Endodermal cell (in vitro differentiated cells): ENCODE results near the gene ASPHD2. TPM values are rescaled to one million over a fixed set of nuclear protein-coding genes. Genes with fewer than 3 reads are reported as not detected.
A peak's percentile ranks its signal among the peaks of the same experiment; 100 is the strongest.

Experiments used
- DNase-seq: peaks from one replicate; pipeline ENCODE4 v3.0.0-alpha.2; 2017
- H3K27ac ChIP-seq: 2 replicates; pipeline ENCODE4 v1.5.1; 2013; ENCODE audit warnings: mild to moderate bottlenecking, low read depth, low read length, moderate library complexity
- H3K27me3 ChIP-seq: 2 replicates; pipeline ENCODE4 v1.6.1; 2013; ENCODE audit warnings: mild to moderate bottlenecking, low read length, moderate library complexity; ENCODE audit not compliant: insufficient read depth, control insufficient read depth, poor library complexity, severe bottlenecking
- H3K36me3 ChIP-seq: 2 replicates; pipeline ENCODE4 v1.7.0; 2013; ENCODE audit warnings: mild to moderate bottlenecking, low read length, moderate library complexity; ENCODE audit not compliant: control insufficient read depth, insufficient read depth
- H3K4me1 ChIP-seq: one replicate; pipeline ENCODE4 v1.7.0; 2013; ENCODE audit warnings: low read length; ENCODE audit not compliant: control insufficient read depth, insufficient read depth
- H3K4me3 ChIP-seq: 2 replicates; pipeline ENCODE4 v1.5.1; 2013; ENCODE audit warnings: mild to moderate bottlenecking, low read length, moderate library complexity
- H3K9ac ChIP-seq: 2 replicates; pipeline ENCODE4 v1.6.1; 2013; ENCODE audit warnings: mild to moderate bottlenecking, low read length, moderate library complexity; ENCODE audit not compliant: poor library complexity, severe bottlenecking; ENCODE audit errors: extremely low read depth
- H3K9me3 ChIP-seq: 2 replicates; pipeline ENCODE4 v1.6.1; 2013; ENCODE audit warnings: mild to moderate bottlenecking, low read length, moderate library complexity; ENCODE audit not compliant: control insufficient read depth
- H3K27ac Mint-ChIP-seq: 2 replicates; pipeline ENCODE4 v1.8.0; 2020; ENCODE audit warnings: mixed read lengths
- H3K27me3 Mint-ChIP-seq: 2 replicates; pipeline ENCODE4 v1.8.0; 2021; ENCODE audit warnings: mild to moderate bottlenecking, mixed read lengths; ENCODE audit not compliant: insufficient read depth
- H3K36me3 Mint-ChIP-seq: 2 replicates; pipeline ENCODE4 v1.8.0; 2020; ENCODE audit warnings: low read depth, mixed read lengths
- H3K4me1 Mint-ChIP-seq: 2 replicates; pipeline ENCODE4 v1.8.0; 2020; ENCODE audit warnings: mixed read lengths
- H3K4me3 Mint-ChIP-seq: 2 replicates; pipeline ENCODE4 v1.8.0; 2020; ENCODE audit warnings: mild to moderate bottlenecking, moderate library complexity, mixed read lengths
- H3K9me3 Mint-ChIP-seq: 2 replicates; pipeline ENCODE4 v1.8.0; 2020; ENCODE audit warnings: mild to moderate bottlenecking, mixed read lengths
- CTCF ChIP-seq: fragments of 200-600 bp; sonication (generic); conservative IDR thresholded peaks from 2 replicates; pipeline ENCODE4 v1.5.0; 2021; ENCODE audit warnings: antibody characterized with exemption, mild to moderate bottlenecking
- WGBS, 2 experiments: methylation state at CpG; one replicate each; pipeline versions ENCODE4 v1.1.5 to v1.1.7; 2013; ENCODE audit warnings: missing lambda C conversion rate in 2 of 2, mixed read lengths in 1 of 2; ENCODE audit not compliant: insufficient coverage in 1 of 2, insufficient read length in 1 of 2; 5-methylcytosine and 5-hydroxymethylcytosine counted together
- long read RNA-seq, 4 experiments: library from polyadenylated mRNA in 2 of 4; library from RNA in 1 of 4; library from capped mRNA in 1 of 4; stranded (forward) in 3 of 4; unstranded in 1 of 4; transcript quantifications; one replicate each; pipeline ENCODE4 v2.0.0, GENCODE V29; 2020 to 2021; ENCODE audit warnings: inconsistent platforms in 1 of 4
- polyA plus RNA-seq, 2 experiments: library from polyadenylated mRNA; stranded (reverse); fragments of 50-300 nt; gene quantifications; one replicate each; pipeline ENCODE4 v1.2.3, GENCODE V29; 2013
- total RNA-seq, 2 donors: library from RNA; stranded (reverse); fragmentation: NEBNext Ultra II Directional in 1 of 2; extraction: Animal tissue kit (Norgen Biotek cat#: 25700) in 1 of 2; gene quantifications; 2 replicates in 1 of 2; 3 replicates in 1 of 2; pipeline ENCODE4 v1.2.1, GENCODE V29; 2021

The ASPHD2 gene
- 1 to 10 TPM; 6.0 to 7.3 TPM for total RNA-seq
- 13.9 TPM for polyA plus RNA-seq (2013, experiment 1 of 2)
- 12.9 TPM for polyA plus RNA-seq (2013, experiment 2 of 2)
- long read RNA-seq, experiment 1, partial matches to known transcripts = 0 of 4 reads
- long read RNA-seq, experiment 1, other reads (novel, unspliced or antisense) = 3 of 4 reads
- long read RNA-seq, experiment 2, transcript ASPHD2-201 (4 exons, 3,357 nt) = major isoform, 15 of 17 reads
- long read RNA-seq, experiment 2, partial matches to known transcripts = 1 of 17 reads
- long read RNA-seq, experiment 2, other reads (novel, unspliced or antisense) = 1 of 17 reads
- long read RNA-seq, experiment 3, transcript ASPHD2-201 (4 exons, 3,357 nt) = major isoform, 5 of 8 reads
- long read RNA-seq, experiment 3, partial matches to known transcripts = 2 of 8 reads
- long read RNA-seq, experiment 3, other reads (novel, unspliced or antisense) = 1 of 8 reads
- long read RNA-seq, experiment 4, partial matches to known transcripts = 0 of 1 reads
- long read RNA-seq, experiment 4, other reads (novel, unspliced or antisense) = 1 of 1 reads

- peak within 1 kb of the TSS; percentile 83 for H3K4me3 ChIP-seq
- 3 to 14% methylated on average over 18 to 89 of the region's 96 CpGs for WGBS, 2 experiments
- peak; percentile 89 for DNase-seq
- Mint-ChIP-seq H3K4me3 (peak within 1 kb of the TSS; percentile 79), H3K9me3 (no peaks in the 10 kb centered on the region), H3K27me3 (peaks cover 8% of the 10 kb centered on the region), H3K4me1 (peaks cover 20% of the 10 kb centered on the region), H3K36me3 (peaks cover 3% of the 10 kb centered on the region), H3K27ac (peak within 1 kb of the TSS; percentile 95)
- no peaks in the 10 kb centered on the region for H3K27me3 ChIP-seq
- H3K36me3 ChIP-seq = no peaks in the 10 kb centered on the region
- no peaks in the 10 kb centered on the region for H3K9me3 ChIP-seq
- peak within 1 kb of the TSS; percentile 21 for H3K27ac ChIP-seq
- H3K9ac ChIP-seq = peak within 1 kb of the TSS; percentile 64
- no peak for TF ChIP-seq CTCF
- no peaks in the 10 kb centered on the region for H3K4me1 ChIP-seq
Observed at GRCh38 chr22:26428515-26429457, at the start of gene ASPHD2. Gene ASPHD2 (plus strand): TSS chr22:26429260. CDS start chr22:26433616, 4,356 bp downstream.

GRCh38 chr22:26380072-26380830 lies 48.8 kb upstream of the ASPHD2 start:
- H3K4me1 ChIP-seq = peaks cover 7% of the 10 kb centered on the region
- whole genome bisulfite sequencing, 2 experiments = 93 to 100% methylated on average over 5 to 9 of the region's 10 CpGs
- Mint-ChIP-seq H3K27ac (no peak overlapping the region), H3K9me3 (no peaks in the 10 kb centered on the region), H3K4me1 (peaks cover 6% of the 10 kb centered on the region), H3K36me3 (peaks cover 15% of the 10 kb centered on the region), H3K27me3 (peaks cover 25% of the 10 kb centered on the region), H3K4me3 (no peak overlapping the region)
- no peak overlapping the region for H3K9ac ChIP-seq
- H3K27me3 ChIP-seq = no peaks in the 10 kb centered on the region
- H3K27ac ChIP-seq = no peak overlapping the region
- TF ChIP-seq CTCF = no peak
- H3K9me3 ChIP-seq = no peaks in the 10 kb centered on the region
- no peak overlapping the region for H3K4me3 ChIP-seq
- no peaks in the 10 kb centered on the region for H3K36me3 ChIP-seq
- no peak for DNase-seq

GRCh38 chr22:26382782-26383181 lies 46.3 kb upstream of the ASPHD2 start:
- TF ChIP-seq CTCF = no peak
- H3K36me3 ChIP-seq = no peaks in the 10 kb centered on the region
- Mint-ChIP-seq H3K4me1 (peaks cover 10% of the 10 kb centered on the region), H3K36me3 (peaks cover 15% of the 10 kb centered on the region), H3K27ac (no peak overlapping the region), H3K27me3 (peaks cover 24% of the 10 kb centered on the region), H3K9me3 (no peaks in the 10 kb centered on the region), H3K4me3 (no peak overlapping the region)
- WGBS, 2 experiments = 83 to 100% methylated on average over 3 of the region's 3 CpGs
- no peak overlapping the region for H3K9ac ChIP-seq
- H3K9me3 ChIP-seq = no peaks in the 10 kb centered on the region
- no peak overlapping the region for H3K4me3 ChIP-seq
- H3K27me3 ChIP-seq = no peaks in the 10 kb centered on the region
- H3K4me1 ChIP-seq = peaks cover 7% of the 10 kb centered on the region
- DNase-seq = no peak
- no peak overlapping the region for H3K27ac ChIP-seq
